SK-N-DZ (cell line): ENCODE data around the gene PIWIL1.

Experiments used
- DNase-seq: peaks from one replicate; pipeline ENCODE4 v3.0.0-alpha.2; 2015; ENCODE audit warnings: low spot score

The PIWIL1 gene

DNA sequence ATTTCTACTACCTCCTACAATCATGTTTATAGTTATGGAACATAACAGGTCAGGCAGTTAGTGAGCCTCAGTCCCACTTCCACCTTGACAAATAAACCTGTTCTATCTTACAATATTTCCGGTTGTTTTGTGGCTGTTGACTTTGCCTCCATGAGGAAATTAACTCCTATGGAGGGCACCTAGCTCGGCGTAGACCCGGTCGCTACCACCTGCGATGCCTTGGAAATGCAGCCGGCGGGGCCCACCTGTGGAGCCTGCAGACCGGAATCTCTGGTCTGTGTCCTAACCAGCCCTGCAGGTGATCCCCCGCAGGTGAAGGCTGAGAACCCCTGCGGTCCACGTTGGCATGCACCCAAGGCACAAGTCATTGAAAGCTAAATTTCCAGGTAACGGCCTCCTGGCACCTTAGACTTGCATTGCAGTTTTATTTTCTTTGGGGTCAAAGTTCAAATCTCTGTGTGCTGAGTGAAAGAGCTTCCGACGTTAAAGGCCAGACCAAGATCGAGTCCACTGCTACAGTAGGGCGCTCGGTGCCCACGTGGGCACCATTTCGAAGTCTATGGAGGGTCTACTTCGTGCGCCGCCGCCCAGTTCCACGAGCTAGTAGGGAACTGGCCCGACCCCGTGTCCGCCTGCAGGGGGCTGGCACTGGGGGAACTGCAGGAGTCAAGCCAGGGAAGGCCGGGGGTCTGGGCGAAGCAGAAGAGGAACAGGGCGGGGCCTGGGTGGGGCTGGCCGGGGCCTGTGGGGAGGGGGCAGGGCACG, 782 bp upstream of the PIWIL1 start:
- DNase-seq, result no peak

DNA sequence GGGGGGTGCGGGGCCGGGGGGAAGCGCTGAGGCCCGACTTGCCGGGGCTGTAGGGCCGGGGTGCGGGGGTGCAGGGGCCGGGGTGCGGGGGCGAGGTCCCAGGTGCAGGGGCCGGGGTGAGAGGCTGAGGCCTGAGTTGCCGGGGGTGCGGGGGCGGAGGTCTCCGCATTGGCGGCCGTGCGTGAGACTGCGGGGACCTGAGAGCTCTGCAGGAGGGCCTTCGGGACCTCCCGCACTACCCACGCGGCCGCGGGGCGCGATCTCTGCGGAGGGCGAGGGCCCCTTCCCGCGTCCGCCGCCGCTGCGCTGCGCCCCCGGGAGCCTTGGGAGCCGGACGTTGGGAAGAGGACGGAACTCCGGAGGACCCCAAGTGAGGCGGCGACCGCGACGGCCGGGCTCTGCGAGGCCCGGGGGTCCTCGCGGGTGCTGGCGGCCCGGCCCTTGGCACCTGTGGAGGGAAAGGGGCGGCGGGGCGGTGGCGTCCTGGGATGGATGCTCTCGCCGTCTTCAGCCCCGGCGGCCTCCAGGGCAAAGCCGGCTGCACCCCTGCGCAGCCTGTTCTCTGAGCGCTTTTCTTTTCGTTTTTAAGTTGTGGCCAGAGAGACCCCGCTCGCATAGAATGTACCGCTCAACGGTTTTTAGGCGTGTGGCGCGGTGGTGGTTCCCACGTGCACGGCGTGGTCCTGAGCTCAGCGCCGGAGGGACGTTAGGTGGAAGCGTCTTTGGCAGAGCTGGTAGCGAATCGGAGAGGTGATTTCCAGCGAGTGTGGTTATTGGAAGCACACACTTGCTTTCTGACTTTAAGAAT, 1.3 kb downstream of the PIWIL1 start:
- DNase-seq, result no peak

DNA sequence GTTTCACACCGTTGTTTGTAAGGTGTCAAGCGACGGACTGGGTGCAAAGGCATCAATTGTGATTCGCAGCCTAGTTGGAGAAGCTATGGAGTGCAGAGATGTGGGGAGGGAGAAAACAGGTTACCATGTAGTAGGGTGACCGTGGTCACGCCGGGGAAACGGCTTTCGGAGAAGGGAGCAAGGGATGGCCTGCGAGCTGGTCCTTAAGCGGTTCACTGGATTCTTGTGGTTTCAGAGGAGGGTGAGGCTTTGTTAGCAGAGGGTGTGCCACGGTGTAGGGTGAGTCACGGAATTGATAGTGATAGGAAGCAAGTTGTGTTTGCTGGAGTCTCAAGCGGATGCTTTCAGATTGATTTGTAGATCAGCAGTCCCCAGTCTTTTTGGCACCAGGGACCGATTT, 2.3 kb downstream of the PIWIL1 start:
- DNase-seq, result no peak

DNA sequence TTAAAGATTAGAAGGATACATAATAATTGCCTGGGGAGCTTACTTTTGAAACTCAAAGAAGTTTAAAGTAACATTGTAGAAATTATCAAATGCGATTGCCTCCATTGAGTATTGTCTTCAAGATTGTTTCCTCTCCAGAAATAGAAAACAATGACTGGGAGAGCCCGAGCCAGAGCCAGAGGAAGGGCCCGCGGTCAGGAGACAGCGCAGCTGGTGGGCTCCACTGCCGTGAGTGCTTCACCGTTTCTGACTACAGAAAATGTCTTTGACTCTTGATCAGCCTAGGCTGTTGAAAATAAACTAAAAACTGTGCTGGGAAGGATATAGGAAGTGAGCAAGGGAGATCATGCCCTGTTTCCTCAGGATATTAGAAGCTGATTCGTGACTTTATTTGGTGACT, 4.8 kb downstream of the PIWIL1 start:
- no peak for DNase-seq

DNA sequence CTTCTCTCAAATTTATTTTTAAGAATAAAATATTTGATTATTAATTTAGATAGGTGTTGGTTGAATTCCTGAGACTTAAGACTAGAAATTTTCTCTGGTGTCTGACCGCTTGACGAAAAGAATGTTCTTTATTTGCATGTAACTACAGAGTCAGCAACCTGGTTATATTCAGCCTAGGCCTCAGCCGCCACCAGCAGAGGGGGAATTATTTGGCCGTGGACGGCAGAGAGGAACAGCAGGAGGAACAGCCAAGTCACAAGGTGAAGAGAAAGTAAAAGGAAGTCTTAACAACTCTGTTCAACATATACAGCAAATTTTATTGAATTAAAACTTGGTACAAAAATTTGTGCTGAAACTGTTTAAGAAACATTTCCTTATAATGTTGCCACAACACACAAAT, 5.2 kb downstream of the PIWIL1 start:
- no peak for DNase-seq

DNA sequence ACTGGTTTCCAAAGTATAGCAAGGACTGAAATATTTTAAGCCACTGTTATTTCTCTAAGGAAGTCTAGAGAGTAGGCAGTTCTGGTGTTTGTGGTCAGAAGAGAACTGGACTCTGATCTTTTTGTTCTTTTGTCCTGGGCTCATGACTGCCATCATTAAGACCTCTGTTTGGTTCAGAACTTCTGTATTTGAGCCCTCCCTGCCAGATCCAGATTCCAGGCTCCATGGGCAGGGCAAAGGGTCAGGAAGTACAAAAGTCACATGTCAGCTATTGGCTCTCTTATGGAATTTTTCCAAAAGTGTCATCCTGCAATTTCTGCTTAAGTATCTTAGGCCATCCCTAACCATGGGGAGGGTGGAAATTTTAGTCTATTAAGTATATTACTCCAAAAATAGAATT, 6.8 kb downstream of the PIWIL1 start:
- DNase-seq, result no peak

DNA sequence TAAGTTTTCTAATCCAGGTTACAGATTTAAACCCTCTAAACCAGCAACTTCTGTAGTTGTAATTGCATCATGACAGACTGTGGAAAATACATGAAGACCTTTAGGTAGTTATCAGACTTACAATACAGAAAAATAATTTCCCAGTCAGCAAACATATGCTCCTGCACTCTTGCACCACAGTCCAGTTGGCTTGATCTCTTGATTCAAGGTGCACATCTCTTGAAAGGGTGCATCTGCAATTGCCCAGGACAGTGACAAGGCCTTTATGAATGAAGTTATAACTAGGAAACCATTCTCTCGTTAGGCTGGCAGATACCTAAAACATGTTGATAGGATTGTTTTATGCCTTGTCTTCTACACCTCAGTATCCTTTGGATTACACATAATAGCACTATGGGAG, 7.6 kb downstream of the PIWIL1 start:
- no peak for DNase-seq

DNA sequence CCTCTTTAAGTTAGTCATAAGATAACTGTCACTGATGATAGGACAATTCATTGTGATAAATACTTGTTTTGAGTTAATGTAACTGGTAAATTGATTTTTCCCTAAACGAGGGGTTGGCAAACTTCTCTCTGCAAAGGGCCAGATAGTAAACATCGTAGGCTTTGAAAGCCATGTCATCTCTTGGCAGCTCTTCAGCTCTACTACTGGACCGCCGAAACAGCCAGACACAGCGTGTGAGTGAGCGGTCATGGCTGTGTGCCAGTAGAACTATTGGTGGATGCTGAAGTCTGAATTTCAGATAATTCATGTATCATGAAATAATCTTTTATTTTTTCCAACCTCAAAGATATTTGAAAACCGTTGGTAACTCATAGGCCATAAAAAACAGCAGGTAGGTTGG, 9.9 kb downstream of the PIWIL1 start:
- no peak for DNase-seq

DNA sequence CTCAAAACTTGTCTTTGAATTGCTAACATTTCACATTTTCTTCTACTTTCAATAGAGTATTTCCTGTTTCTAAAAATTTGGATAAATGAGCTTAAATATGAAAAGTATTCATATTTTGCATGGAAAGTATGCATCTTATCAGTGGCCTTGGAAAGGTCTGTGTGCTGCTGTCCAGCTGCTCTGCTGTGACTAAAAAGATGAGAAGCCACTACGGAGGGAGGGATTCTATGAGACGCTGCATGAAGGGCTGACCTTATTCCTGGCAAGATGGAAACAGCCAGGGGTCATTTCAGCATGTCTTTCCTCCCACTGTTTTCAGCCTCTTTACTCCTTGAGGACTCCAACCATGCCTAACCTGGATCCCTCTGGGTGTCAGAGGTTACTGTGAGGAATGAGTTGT, 13.0 kb downstream of the PIWIL1 start:
- no peak for DNase-seq

DNA sequence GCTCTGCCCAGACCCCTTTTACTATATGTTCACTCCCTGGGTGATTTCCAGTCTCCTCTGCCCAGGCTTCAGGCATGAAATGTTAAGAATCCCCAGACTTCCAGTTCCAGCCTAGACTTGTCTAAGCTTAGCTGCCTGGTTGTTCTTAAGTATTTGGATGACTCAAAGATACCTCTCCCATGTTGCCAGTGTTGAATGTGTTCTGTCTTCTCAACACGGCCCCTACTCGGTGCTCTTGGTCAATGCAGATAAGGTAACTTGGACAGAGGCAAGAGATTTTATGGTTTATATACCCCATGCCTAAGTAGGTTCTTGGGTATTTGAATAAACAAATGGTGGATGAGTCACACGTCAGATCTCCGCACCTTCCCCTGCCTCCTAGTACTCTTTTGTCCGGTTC, 13.6 kb downstream of the PIWIL1 start:
- DNase-seq, result no peak

DNA sequence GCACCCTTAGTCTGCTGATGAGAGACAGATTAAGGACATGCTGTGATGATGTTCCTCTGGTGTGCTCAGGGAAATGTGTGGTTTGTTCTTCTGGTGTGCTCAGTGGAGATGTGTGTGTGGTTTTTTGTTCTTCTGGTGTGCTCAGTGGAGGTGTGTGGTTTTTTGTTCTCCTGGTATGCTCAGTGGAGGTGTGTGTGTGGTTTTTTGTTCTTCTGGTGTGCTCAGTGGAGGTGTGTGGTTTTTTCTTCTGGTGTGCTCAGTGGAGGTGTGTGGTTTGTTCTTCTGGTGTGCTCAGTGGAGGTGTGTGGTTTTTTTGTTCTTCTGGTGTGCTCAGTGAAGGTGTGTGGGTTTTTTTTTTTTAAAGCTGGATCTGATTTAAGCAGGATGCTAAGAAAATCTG, 15.4 kb downstream of the PIWIL1 start:
- no peak for DNase-seq

DNA sequence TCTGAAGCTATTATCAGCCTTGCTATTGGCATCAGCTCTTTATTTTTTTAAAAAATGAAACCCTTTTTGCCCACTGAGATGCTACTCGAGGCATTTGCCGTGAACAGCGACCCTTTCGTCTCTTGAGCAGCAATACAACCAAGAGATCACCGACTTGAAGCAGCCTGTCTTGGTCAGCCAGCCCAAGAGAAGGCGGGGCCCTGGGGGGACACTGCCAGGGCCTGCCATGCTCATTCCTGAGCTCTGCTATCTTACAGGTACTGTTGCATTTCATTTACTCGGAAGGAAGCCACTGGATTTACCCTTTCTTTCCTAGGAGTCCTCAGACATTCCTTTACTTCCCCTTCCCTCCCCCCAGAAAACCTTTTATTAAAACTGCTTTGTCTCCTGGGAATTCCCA, 16.7 kb downstream of the PIWIL1 start:
- no peak for DNase-seq

DNA sequence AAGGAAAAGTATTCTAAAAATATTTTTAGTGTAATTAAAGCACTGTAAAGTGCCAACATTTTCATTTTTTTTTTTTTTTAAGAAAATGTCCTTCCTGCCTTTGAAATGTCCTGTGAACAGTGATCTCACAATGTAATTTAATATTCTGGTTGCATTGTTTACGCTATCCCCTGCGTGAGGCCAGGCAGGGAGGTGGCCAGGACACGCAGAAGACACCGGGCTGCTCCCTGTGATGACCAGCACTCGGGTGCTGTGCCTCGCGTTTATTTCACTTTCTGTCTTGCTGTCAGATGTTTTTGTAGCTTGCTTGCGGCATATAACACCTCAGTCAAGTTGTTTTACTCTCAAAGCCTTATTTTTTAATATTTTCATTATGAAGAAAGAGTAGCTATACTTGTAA, 18.5 kb downstream of the PIWIL1 start:
- no peak for DNase-seq

DNA sequence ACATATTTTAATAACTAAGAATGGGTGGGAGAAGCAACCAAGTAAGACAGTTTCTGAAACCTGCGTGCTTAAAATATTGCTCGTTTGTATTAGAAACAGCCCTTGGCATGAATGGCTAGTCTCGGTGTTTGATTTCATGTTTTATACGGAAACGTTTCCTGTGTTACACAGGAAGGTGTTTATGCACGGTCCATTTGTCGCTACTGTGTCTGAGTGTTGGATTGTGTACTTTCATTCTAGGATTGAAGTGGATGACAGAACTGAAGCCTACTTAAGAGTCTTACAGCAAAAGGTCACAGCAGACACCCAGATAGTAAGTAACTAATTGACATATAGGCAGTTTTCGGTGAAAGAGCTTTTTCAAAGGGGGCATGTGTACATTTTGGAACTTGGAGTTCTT, 19.6 kb downstream of the PIWIL1 start:
- DNase-seq, result no peak

DNA sequence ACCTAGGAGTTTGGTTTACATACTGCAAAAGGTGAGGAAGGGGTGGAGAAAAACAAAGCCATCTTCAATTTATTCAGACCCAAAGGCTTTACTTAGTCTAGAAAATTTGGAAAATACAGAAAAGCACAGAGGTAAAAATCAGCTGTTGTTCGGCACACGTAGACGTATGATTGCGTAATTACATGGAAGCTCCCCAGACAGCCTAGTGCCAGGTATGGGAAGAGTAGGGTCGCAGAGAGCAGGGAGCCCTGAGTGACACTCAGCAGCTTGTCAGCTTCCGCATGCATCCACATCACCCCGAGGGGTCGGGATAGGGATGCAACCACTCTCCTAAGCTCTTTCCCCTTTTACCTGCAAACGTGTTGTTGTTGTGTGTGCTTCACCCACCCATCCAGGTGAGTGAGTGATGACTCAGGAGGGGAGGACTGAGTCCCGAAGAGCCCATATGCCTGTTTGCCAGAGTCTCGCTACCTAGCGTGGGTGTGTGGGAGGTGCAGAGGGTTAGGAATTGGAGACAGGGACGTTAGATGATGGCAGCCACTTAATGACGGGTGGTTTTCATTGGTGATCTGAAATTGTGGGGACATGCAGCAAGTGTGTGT, 20.1 kb downstream of the PIWIL1 start:
- DNase-seq, result no peak

DNA sequence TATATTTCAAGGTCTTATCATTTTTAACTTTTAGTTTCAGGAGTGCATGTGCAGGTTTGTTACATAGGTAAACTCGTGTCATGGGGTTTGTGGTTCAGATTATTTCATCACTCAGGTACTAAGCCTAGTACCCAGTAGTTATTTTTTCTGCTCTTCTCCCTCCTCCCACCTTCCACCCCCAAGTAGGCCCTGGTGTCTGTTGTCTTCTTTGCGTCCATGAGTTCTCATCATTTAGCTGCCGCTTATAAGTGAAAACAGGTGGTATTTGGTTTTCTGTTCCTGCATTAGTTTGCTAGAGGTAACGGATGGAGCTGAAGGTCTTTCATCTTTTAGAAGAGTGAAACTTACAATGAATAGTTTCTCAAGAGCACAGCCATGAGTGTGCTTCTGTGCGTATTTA, 24.4 kb downstream of the PIWIL1 start:
- no peak for DNase-seq

DNA sequence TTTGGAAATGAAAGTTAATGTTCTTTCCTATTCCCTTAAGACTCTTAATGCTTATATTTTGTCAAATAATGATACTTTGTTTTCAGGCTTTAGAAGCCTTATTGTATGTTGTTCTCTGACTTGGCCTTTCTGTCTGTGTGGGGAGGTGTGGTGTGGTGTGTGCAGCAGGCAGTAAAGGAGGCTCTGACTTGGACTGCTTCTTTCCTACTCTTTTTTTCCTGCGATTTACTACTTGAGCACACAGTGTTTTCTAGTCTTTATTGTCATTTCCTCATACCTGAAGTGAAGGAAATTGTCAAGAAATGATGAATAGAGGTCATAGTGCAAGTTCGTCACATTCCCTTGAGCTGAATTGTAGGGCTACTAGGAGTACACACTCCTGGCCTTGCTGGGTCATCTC, 26.9 kb downstream of the PIWIL1 start:
- no peak for DNase-seq

DNA sequence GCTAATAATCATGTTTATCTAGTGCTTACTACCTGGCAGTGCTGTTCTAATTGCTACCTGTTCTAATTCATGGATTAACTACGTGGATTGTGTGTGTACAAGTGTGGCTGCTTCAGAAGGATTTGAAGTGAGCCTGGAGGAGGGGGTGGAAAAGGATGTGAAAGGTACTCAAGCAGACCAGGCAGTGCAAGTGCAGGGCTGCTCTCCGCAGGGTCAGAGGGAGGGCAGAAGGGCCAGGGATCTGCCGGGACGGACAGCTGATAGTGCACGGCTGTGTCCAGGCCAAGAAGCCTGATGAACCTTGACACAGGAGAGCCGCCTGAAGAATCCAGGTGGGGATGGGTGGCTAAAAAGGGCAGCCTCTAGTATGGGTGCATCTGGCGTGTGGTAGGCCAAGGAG, 28.5 kb downstream of the PIWIL1 start:
- DNase-seq, result no peak

DNA sequence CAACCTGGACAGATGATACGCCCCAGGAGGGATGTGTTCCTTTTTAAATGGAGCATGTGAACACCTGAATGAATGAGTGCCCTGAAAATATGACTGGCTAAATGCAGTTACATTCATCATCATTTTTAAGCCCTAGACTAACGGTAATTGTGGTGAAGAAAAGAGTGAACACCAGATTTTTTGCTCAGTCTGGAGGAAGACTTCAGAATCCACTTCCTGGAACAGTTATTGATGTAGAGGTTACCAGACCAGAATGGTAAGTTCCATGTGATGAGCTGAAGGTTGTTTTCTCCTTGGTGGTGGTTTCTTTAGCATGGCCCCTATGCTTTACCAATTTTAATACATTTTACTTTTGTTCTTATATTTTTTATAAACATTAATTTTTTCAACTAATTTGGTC, 29.3 kb downstream of the PIWIL1 start:
- no peak for DNase-seq

DNA sequence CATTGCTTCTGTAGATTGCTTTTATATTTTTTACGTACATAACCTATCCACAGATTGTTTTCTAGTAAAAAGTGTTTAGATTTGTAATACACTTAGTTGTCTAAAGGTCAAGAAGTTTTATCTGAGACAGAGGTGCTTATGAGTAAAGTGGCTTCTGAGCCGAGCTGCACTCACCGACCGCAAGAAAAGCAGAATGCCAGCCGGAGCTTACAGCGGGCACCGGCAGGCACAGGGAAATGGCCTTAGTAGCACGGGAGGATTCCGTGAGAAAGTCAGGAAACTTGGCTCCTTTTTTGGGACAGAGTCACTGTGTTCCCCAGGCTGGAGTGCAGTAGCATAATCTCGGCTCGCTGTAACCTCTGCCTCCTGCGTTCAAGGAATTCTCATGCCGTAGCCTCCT, 29.8 kb downstream of the PIWIL1 start:
- no peak for DNase-seq

DNA sequence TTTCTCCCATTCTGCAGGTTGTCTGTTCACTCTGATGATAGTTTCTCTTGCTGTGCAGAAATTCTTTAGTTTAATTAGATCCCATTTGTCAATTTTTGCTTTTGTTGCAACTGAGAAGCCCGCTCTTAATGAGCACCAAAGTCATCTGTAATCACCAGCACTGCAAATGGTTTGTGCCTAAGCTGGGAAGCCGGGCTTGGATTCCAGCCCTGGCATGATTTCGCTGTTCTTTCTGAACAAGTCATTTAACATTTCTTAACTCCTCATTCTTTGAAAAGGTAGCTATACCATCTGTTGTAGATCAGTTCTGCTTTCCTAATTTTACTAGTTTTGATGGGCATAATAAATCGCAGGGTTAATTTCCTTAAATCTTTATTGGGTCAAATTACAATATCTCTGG, 32.1 kb downstream of the PIWIL1 start:
- no peak for DNase-seq

DNA sequence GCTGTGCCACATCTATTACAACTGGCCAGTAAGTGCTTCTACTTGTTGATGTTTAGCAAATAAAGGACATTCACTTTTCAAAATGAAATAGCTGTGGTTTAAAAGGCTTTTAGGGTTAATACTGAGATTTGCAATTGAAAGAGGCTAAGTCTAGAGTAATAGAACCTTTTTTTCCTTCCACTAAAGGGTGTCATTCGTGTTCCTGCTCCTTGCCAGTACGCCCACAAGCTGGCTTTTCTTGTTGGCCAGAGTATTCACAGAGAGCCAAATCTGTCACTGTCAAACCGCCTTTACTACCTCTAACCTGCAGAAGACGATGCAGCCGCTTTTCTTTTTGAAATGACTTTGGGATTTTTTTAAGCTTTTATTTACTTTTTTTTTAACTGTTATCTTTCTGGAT, 33.6 kb downstream of the PIWIL1 start:
- DNase-seq, result no peak

DNA sequence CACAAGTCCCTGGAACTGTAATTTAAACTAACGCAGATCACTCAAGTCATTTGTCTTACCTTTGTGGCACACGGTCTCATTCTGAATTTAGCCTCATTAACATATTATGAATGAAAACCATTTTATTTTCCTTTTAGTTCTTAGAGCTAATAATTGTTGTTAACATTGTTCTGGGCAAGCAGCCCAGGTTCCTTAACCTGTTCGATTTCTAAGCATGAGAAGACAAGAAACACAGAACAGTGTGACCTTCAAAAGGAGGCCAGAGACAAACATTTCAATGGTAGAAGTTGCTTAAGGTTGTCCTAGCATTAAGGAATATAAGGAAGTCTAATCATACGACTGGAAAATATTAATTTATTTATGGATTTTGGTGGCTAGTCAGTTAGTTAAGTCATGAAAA, 35.2 kb downstream of the PIWIL1 start:
- no peak for DNase-seq
